Astrocyte (in vitro differentiated cells and primary cell): ENCODE measurements around the gene ISLR.

Source experiments
- CTCF ChIP-seq: IDR thresholded peaks from 2 replicates; pipeline ENCODE4 v1.5.1; 2011; ENCODE audit warnings: low read depth, mild to moderate bottlenecking, inconsistent platforms, low read length, moderate library complexity; ENCODE audit not compliant: insufficient read depth
- EZH2 ChIP-seq: IDR thresholded peaks from 2 replicates; pipeline ENCODE4 v1.6.1; 2012; ENCODE audit warnings: mild to moderate bottlenecking, low read length, inconsistent platforms; ENCODE audit not compliant: insufficient read depth

GRCh38 chr15:74208496-74208895 lies 35.0 kb downstream of the ISLR start:
- TF ChIP-seq CTCF, result no peak
- TF ChIP-seq EZH2, result no peak
